ENCODE measurements around the gene NABP2. TPM values are rescaled to one million over a fixed set of nuclear protein-coding genes. Genes with fewer than 3 reads are reported as not detected.

NABP2 gene
- total RNA-seq, 1 donor from 2014 or later, result 86.8 TPM

GRCh38 chr12:56197921-56198635 is 26.1 kb upstream of the NABP2 start:
- no peak overlapping the region for H3K27ac Mint-ChIP-seq
- H3K4me1 Mint-ChIP-seq (ENCODE audit: low read depth), result peaks cover 6% of the 10 kb centered on the region
- H3K4me3 Mint-ChIP-seq (ENCODE audit: low read depth), result no peak overlapping the region
- H3K27me3 Mint-ChIP-seq (ENCODE audit: low read depth), result no peaks in the 10 kb centered on the region
- no peaks in the 10 kb centered on the region for H3K9me3 Mint-ChIP-seq
- DNase-seq (ENCODE audit: low spot score), result no peak
- intact Hi-C loops (cut with micrococcal nuclease), result loop anchor here (10.0 kb wide), 1 partner anchor 153 kb away; the partner anchor contains the start of gene RPS26
- H3K36me3 Mint-ChIP-seq (ENCODE audit: low read depth), result no peaks in the 10 kb centered on the region

GRCh38 chr12:56198836-56199235 is 25.3 kb upstream of the NABP2 start:
- intact Hi-C loops (cut with micrococcal nuclease), result loop anchor here (10.0 kb wide), 1 partner anchor 154 kb away; the partner anchor contains the start of gene RPS26
- DNase-seq (ENCODE audit: low spot score), result no peak
- Mint-ChIP-seq H3K36me3 (ENCODE audit: low read depth) (no peaks in the 10 kb centered on the region), H3K4me1 (ENCODE audit: low read depth) (peaks cover 1% of the 10 kb centered on the region), H3K4me3 (ENCODE audit: low read depth) (no peak overlapping the region), H3K27ac (no peak overlapping the region), H3K27me3 (ENCODE audit: low read depth) (no peaks in the 10 kb centered on the region), H3K9me3 (no peaks in the 10 kb centered on the region)

GRCh38 chr12:56202366-56202765 is 21.8 kb upstream of the NABP2 start:
- intact Hi-C loops (cut with micrococcal nuclease), result no loop called here
- DNase-seq (ENCODE audit: low spot score), result no peak
- Mint-ChIP-seq H3K27ac (no peak overlapping the region), H3K9me3 (no peaks in the 10 kb centered on the region), H3K4me1 (ENCODE audit: low read depth) (peaks cover 1% of the 10 kb centered on the region), H3K27me3 (ENCODE audit: low read depth) (no peaks in the 10 kb centered on the region), H3K36me3 (ENCODE audit: low read depth) (peaks cover 16% of the 10 kb centered on the region), H3K4me3 (ENCODE audit: low read depth) (no peak overlapping the region)

- Mint-ChIP-seq H3K27me3 (ENCODE audit: low read depth) (no peaks in the 10 kb centered on the region), H3K27ac (no peak overlapping the region), H3K4me3 (ENCODE audit: low read depth) (no peak overlapping the region), H3K9me3 (no peaks in the 10 kb centered on the region), H3K36me3 (ENCODE audit: low read depth) (peaks cover 21% of the 10 kb centered on the region), H3K4me1 (ENCODE audit: low read depth) (peaks cover 1% of the 10 kb centered on the region)
- no peak for DNase-seq (ENCODE audit: low spot score)
- intact Hi-C loops (cut with micrococcal nuclease), result no loop called here
Measured at GRCh38 chr12:56202838-56203237, 21.3 kb upstream of the NABP2 start.

- no peaks in the 10 kb centered on the region for H3K9me3 Mint-ChIP-seq
- H3K36me3 Mint-ChIP-seq (ENCODE audit: low read depth), result peaks cover 25% of the 10 kb centered on the region
Measured at GRCh38 chr12:56204275-56204674, 19.9 kb upstream of the NABP2 start.

GRCh38 chr12:56205445-56205844 is 18.7 kb upstream of the NABP2 start:
- Mint-ChIP-seq H3K36me3 (ENCODE audit: low read depth) (peaks cover 34% of the 10 kb centered on the region), H3K4me3 (ENCODE audit: low read depth) (no peak overlapping the region), H3K27ac (no peak overlapping the region), H3K4me1 (ENCODE audit: low read depth) (peaks cover 1% of the 10 kb centered on the region), H3K9me3 (no peaks in the 10 kb centered on the region), H3K27me3 (ENCODE audit: low read depth) (no peaks in the 10 kb centered on the region)
- intact Hi-C loops (cut with micrococcal nuclease), result no loop called here
- no peak for DNase-seq (ENCODE audit: low spot score)

More at GRCh38 chr12:56204275-56204674, 19.9 kb upstream of the NABP2 start:
- Mint-ChIP-seq H3K4me3 (ENCODE audit: low read depth) (no peak overlapping the region), H3K4me1 (ENCODE audit: low read depth) (peaks cover 1% of the 10 kb centered on the region), H3K27ac (no peak overlapping the region), H3K27me3 (ENCODE audit: low read depth) (no peaks in the 10 kb centered on the region)
- no peak for DNase-seq (ENCODE audit: low spot score)
- intact Hi-C loops (cut with micrococcal nuclease), result no loop called here

- Mint-ChIP-seq H3K9me3 (no peaks in the 10 kb centered on the region), H3K4me1 (ENCODE audit: low read depth) (peaks cover 1% of the 10 kb centered on the region), H3K27ac (no peak overlapping the region), H3K36me3 (ENCODE audit: low read depth) (peaks cover 41% of the 10 kb centered on the region), H3K4me3 (ENCODE audit: low read depth) (no peak overlapping the region), H3K27me3 (ENCODE audit: low read depth) (no peaks in the 10 kb centered on the region)
- intact Hi-C loops (cut with micrococcal nuclease), result no loop called here
- DNase-seq (ENCODE audit: low spot score), result no peak
Measured at GRCh38 chr12:56206452-56207166, 17.5 kb upstream of the NABP2 start.

GRCh38 chr12:56208006-56208405 is 16.1 kb upstream of the NABP2 start:
- no peak overlapping the region for H3K4me3 Mint-ChIP-seq (ENCODE audit: low read depth)
- H3K27me3 Mint-ChIP-seq (ENCODE audit: low read depth), result no peaks in the 10 kb centered on the region
- no peaks in the 10 kb centered on the region for H3K9me3 Mint-ChIP-seq
- DNase-seq (ENCODE audit: low spot score), result no peak
- H3K36me3 Mint-ChIP-seq (ENCODE audit: low read depth), result peaks cover 52% of the 10 kb centered on the region
- intact Hi-C loops (cut with micrococcal nuclease), result no loop called here
- no peak overlapping the region for H3K27ac Mint-ChIP-seq
- H3K4me1 Mint-ChIP-seq (ENCODE audit: low read depth), result peaks cover 1% of the 10 kb centered on the region

GRCh38 chr12:56212361-56212760 is 11.8 kb upstream of the NABP2 start:
- no peaks in the 10 kb centered on the region for H3K4me1 Mint-ChIP-seq (ENCODE audit: low read depth)
- H3K36me3 Mint-ChIP-seq (ENCODE audit: low read depth), result peaks cover 62% of the 10 kb centered on the region
- intact Hi-C loops (cut with micrococcal nuclease), result no loop called here
- DNase-seq (ENCODE audit: low spot score), result no peak
- H3K4me3 Mint-ChIP-seq (ENCODE audit: low read depth), result no peak overlapping the region
- no peaks in the 10 kb centered on the region for H3K27me3 Mint-ChIP-seq (ENCODE audit: low read depth)
- no peaks in the 10 kb centered on the region for H3K9me3 Mint-ChIP-seq
- no peak overlapping the region for H3K27ac Mint-ChIP-seq

- peaks cover 53% of the 10 kb centered on the region for H3K36me3 Mint-ChIP-seq (ENCODE audit: low read depth)
- no peak for DNase-seq (ENCODE audit: low spot score)
- intact Hi-C loops (cut with micrococcal nuclease), result no loop called here
- no peaks in the 10 kb centered on the region for H3K4me1 Mint-ChIP-seq (ENCODE audit: low read depth)
- no peaks in the 10 kb centered on the region for H3K9me3 Mint-ChIP-seq
- no peaks in the 10 kb centered on the region for H3K27me3 Mint-ChIP-seq (ENCODE audit: low read depth)
- no peak overlapping the region for H3K27ac Mint-ChIP-seq
- H3K4me3 Mint-ChIP-seq (ENCODE audit: low read depth), result no peak overlapping the region
Measured at GRCh38 chr12:56213878-56214277, 10.3 kb upstream of the NABP2 start.

- no peaks in the 10 kb centered on the region for H3K9me3 Mint-ChIP-seq
- H3K4me3 Mint-ChIP-seq (ENCODE audit: low read depth), result no peak overlapping the region
- intact Hi-C loops (cut with micrococcal nuclease), result no loop called here
- peaks cover 8% of the 10 kb centered on the region for H3K4me1 Mint-ChIP-seq (ENCODE audit: low read depth)
- DNase-seq (ENCODE audit: low spot score), result no peak
- H3K27ac Mint-ChIP-seq, result no peak overlapping the region
- no peaks in the 10 kb centered on the region for H3K27me3 Mint-ChIP-seq (ENCODE audit: low read depth)
- H3K36me3 Mint-ChIP-seq (ENCODE audit: low read depth), result peaks cover 38% of the 10 kb centered on the region
Measured at GRCh38 chr12:56216461-56216860, 7.7 kb upstream of the NABP2 start.

- no peak for DNase-seq (ENCODE audit: low spot score)
- H3K9me3 Mint-ChIP-seq, result no peaks in the 10 kb centered on the region
- H3K4me1 Mint-ChIP-seq (ENCODE audit: low read depth), result peaks cover 28% of the 10 kb centered on the region
- no peak overlapping the region for H3K27ac Mint-ChIP-seq
- H3K36me3 Mint-ChIP-seq (ENCODE audit: low read depth), result peaks cover 15% of the 10 kb centered on the region
- H3K27me3 Mint-ChIP-seq (ENCODE audit: low read depth), result no peaks in the 10 kb centered on the region
- intact Hi-C loops (cut with micrococcal nuclease), result loop anchor here (5.0 kb wide), 2 partner anchors 68 to 112 kb away; partner anchors contain the start of genes MYL6B and PAN2
- peak overlapping the region; percentile 60 for H3K4me3 Mint-ChIP-seq (ENCODE audit: low read depth)
Measured at GRCh38 chr12:56219840-56220239, 4.3 kb upstream of the NABP2 start.

- H3K4me3 Mint-ChIP-seq (ENCODE audit: low read depth), result peak overlapping the region; percentile 99
- peak overlapping the region; percentile 92 for H3K27ac Mint-ChIP-seq
- intact Hi-C loops (cut with micrococcal nuclease), result loop anchor here (5.0 kb wide), 2 partner anchors 68 to 112 kb away; partner anchors contain the start of genes MYL6B and PAN2
- no peaks in the 10 kb centered on the region for H3K27me3 Mint-ChIP-seq (ENCODE audit: low read depth)
- no peak for DNase-seq (ENCODE audit: low spot score)
- H3K36me3 Mint-ChIP-seq (ENCODE audit: low read depth), result peaks cover 19% of the 10 kb centered on the region
- H3K4me1 Mint-ChIP-seq (ENCODE audit: low read depth), result peaks cover 36% of the 10 kb centered on the region
- H3K9me3 Mint-ChIP-seq, result no peaks in the 10 kb centered on the region
Measured at GRCh38 chr12:56220611-56221231, 3.4 kb upstream of the NABP2 start.
